Endodermal cell (in vitro differentiated cells): ENCODE results near the gene OR11H12. TPM values are rescaled to one million over a fixed set of nuclear protein-coding genes. Genes with fewer than 3 reads are reported as not detected.
"Not testable (repeated sequence)": the region's sequence is repeated elsewhere in the genome, so short reads cannot be mapped to it uniquely, and the experiment has no call there.

ENCODE experiments used
- DNase-seq: peaks from one replicate; pipeline ENCODE4 v3.0.0-alpha.2; 2017
- H3K27ac ChIP-seq: 2 replicates; pipeline ENCODE4 v1.5.1; 2013; ENCODE audit warnings: mild to moderate bottlenecking, low read depth, low read length, moderate library complexity
- H3K27me3 ChIP-seq: 2 replicates; pipeline ENCODE4 v1.6.1; 2013; ENCODE audit warnings: mild to moderate bottlenecking, low read length, moderate library complexity; ENCODE audit not compliant: insufficient read depth, control insufficient read depth, poor library complexity, severe bottlenecking
- H3K36me3 ChIP-seq: 2 replicates; pipeline ENCODE4 v1.7.0; 2013; ENCODE audit warnings: mild to moderate bottlenecking, low read length, moderate library complexity; ENCODE audit not compliant: control insufficient read depth, insufficient read depth
- H3K4me1 ChIP-seq: one replicate; pipeline ENCODE4 v1.7.0; 2013; ENCODE audit warnings: low read length; ENCODE audit not compliant: control insufficient read depth, insufficient read depth
- H3K4me3 ChIP-seq: 2 replicates; pipeline ENCODE4 v1.5.1; 2013; ENCODE audit warnings: mild to moderate bottlenecking, low read length, moderate library complexity
- H3K9ac ChIP-seq: 2 replicates; pipeline ENCODE4 v1.6.1; 2013; ENCODE audit warnings: mild to moderate bottlenecking, low read length, moderate library complexity; ENCODE audit not compliant: poor library complexity, severe bottlenecking; ENCODE audit errors: extremely low read depth
- H3K9me3 ChIP-seq: 2 replicates; pipeline ENCODE4 v1.6.1; 2013; ENCODE audit warnings: mild to moderate bottlenecking, low read length, moderate library complexity; ENCODE audit not compliant: control insufficient read depth
- H3K27ac Mint-ChIP-seq: 2 replicates; pipeline ENCODE4 v1.8.0; 2020; ENCODE audit warnings: mixed read lengths
- H3K27me3 Mint-ChIP-seq: 2 replicates; pipeline ENCODE4 v1.8.0; 2021; ENCODE audit warnings: mild to moderate bottlenecking, mixed read lengths; ENCODE audit not compliant: insufficient read depth
- H3K36me3 Mint-ChIP-seq: 2 replicates; pipeline ENCODE4 v1.8.0; 2020; ENCODE audit warnings: low read depth, mixed read lengths
- H3K4me1 Mint-ChIP-seq: 2 replicates; pipeline ENCODE4 v1.8.0; 2020; ENCODE audit warnings: mixed read lengths
- H3K4me3 Mint-ChIP-seq: 2 replicates; pipeline ENCODE4 v1.8.0; 2020; ENCODE audit warnings: mild to moderate bottlenecking, moderate library complexity, mixed read lengths
- H3K9me3 Mint-ChIP-seq: 2 replicates; pipeline ENCODE4 v1.8.0; 2020; ENCODE audit warnings: mild to moderate bottlenecking, mixed read lengths
- WGBS, 2 experiments: methylation state at CpG; one replicate each; pipeline versions ENCODE4 v1.1.5 to v1.1.7; 2013; ENCODE audit warnings: missing lambda C conversion rate in 2 of 2, mixed read lengths in 1 of 2; ENCODE audit not compliant: insufficient coverage in 1 of 2, insufficient read length in 1 of 2; 5-methylcytosine and 5-hydroxymethylcytosine counted together
- total RNA-seq, 2 donors: library from RNA; stranded (reverse); fragmentation: NEBNext Ultra II Directional in 1 of 2; extraction: Animal tissue kit (Norgen Biotek cat#: 25700) in 1 of 2; gene quantifications; 2 replicates in 1 of 2; 3 replicates in 1 of 2; pipeline ENCODE4 v1.2.1, GENCODE V29; 2021

OR11H12 gene
- total RNA-seq, 2 donors from 2014 or later, result not detected

- H3K27me3 ChIP-seq, H3K36me3 Mint-ChIP-seq, DNase-seq, H3K4me3 Mint-ChIP-seq, H3K9me3 Mint-ChIP-seq, H3K27ac Mint-ChIP-seq, H3K27me3 Mint-ChIP-seq, H3K36me3 ChIP-seq, H3K9ac ChIP-seq, H3K27ac ChIP-seq, H3K4me1 ChIP-seq, H3K9me3 ChIP-seq, H3K4me3 ChIP-seq, H3K4me1 Mint-ChIP-seq: not testable (repeated sequence)
- WGBS, 2 experiments, result 86% methylated on average over 8 of the region's 45 CpGs; no CpG with 5 or more reads in 1 of the 2 experiments
These were observed 45.3 kb downstream of the OR11H12 start for GRCh38 chr14:18646075-18646730.
